ENCODE data around the gene ANK2. TPM values are rescaled to one million over a fixed set of nuclear protein-coding genes. Genes with fewer than 3 reads are reported as not detected.
A peak's percentile ranks its signal among the peaks of the same experiment; 100 is the strongest.

ANK2 gene
- total and polyA plus RNA-seq, 2 experiments from 2014 or later: 49.4 to 190 TPM

- Histone ChIP-seq H3K4me1 (ENCODE audit: low read depth) (peaks cover 37% of the 10 kb centered on the region), H3K36me3 (no peaks in the 10 kb centered on the region), H3K9me3 (ENCODE audit: low read depth) (no peaks in the 10 kb centered on the region), H3K27ac (peak overlapping the region; percentile 91), H3K4me3 (peak overlapping the region; percentile 27), H3K27me3 (no peaks in the 10 kb centered on the region)
- DNase-seq (ENCODE audit: low read depth in 1 of 2, low spot score in 1 of 2): peak in 1 of 2 donors; percentile 87
- TF ChIP-seq, protein P1, sequence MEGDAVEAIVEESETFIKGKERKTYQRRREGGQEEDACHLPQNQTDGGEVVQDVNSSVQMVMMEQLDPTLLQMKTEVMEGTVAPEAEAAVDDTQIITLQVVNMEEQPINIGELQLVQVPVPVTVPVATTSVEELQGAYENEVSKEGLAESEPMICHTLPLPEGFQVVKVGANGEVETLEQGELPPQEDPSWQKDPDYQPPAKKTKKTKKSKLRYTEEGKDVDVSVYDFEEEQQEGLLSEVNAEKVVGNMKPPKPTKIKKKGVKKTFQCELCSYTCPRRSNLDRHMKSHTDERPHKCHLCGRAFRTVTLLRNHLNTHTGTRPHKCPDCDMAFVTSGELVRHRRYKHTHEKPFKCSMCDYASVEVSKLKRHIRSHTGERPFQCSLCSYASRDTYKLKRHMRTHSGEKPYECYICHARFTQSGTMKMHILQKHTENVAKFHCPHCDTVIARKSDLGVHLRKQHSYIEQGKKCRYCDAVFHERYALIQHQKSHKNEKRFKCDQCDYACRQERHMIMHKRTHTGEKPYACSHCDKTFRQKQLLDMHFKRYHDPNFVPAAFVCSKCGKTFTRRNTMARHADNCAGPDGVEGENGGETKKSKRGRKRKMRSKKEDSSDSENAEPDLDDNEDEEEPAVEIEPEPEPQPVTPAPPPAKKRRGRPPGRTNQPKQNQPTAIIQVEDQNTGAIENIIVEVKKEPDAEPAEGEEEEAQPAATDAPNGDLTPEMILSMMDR (IDR thresholded peaks at IDR 0.05; ENCODE audit: low read depth, low read length): no peak
These were observed 96.3 kb downstream of the ANK2 start for GRCh38 chr4:113145519-113146291.

GRCh38 chr4:113146876-113147358 lies 97.5 kb downstream of the ANK2 start:
- peaks cover 32% of the 10 kb centered on the region for H3K4me1 ChIP-seq (ENCODE audit: low read depth)
- TF ChIP-seq, protein P1 (IDR thresholded peaks at IDR 0.05; ENCODE audit: low read depth, low read length): no peak
- peak overlapping the region; percentile 27 for H3K4me3 ChIP-seq
- DNase-seq (ENCODE audit: low read depth in 1 of 2, low spot score in 1 of 2): peak in 1 of 2 donors; percentile 15
- peak overlapping the region; percentile 91 for H3K27ac ChIP-seq
- H3K36me3 ChIP-seq: no peaks in the 10 kb centered on the region
- H3K9me3 ChIP-seq (ENCODE audit: low read depth): no peaks in the 10 kb centered on the region
- no peaks in the 10 kb centered on the region for H3K27me3 ChIP-seq

DNA sequence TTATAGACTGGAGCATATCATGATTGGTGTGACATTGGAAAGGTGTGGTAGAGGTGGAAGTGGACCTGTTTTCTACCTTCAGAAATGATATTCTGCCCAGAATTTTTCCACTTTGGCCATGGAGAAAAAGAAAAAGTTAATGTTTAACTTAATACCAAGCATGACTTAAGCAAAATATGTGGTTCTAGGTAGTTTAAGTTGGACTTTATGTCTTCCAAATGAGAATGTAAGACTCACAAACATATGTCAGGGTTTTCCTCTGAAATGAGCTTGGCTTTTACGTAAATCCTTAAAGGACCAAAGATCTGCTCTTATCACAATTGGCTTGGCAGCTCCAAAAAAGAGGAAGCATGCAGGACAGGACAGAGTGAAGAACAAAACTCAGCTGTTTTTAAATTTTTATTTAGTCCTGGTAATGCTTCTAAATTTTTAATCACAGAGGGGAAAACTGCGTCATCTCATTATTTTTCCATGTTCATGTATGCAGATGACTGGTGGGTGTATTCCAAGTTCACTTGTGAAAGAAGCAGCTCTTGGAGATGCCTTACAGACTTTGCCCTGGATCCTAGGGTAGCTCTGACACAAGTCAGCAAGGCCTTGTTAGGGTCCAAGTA lies 98.2 kb downstream of the ANK2 start:
- H3K27ac ChIP-seq: no peak overlapping the region
- no peak for DNase-seq (ENCODE audit: low read depth in 1 of 2, low spot score in 1 of 2)
- TF ChIP-seq, protein P1 (IDR thresholded peaks at IDR 0.05; ENCODE audit: low read depth, low read length): no peak

DNA sequence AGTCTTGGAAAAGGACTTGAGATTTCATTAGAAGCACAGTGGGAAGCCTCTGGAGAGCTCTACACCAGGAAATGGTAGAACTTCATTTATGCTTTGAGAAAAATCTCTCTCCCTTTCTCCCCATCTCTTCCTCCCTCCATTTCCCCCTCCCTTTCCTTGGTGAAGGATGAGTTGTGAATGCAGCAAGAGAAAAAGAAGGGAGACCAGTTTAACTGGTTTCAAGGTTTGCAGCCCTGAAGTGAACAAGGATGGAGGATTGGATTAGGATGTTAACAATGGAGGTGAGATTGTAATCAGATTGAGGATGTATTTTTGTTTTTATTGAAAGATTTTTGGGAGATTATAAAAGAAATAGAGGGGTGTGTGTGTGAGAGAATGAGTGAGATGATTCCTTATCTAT lies 99.5 kb downstream of the ANK2 start:
- DNase-seq (ENCODE audit: low read depth in 1 of 2, low spot score in 1 of 2): no peak
- TF ChIP-seq, protein P1 (IDR thresholded peaks at IDR 0.05; ENCODE audit: low read depth, low read length): no peak
- Histone ChIP-seq H3K27me3 (no peaks in the 10 kb centered on the region), H3K9me3 (ENCODE audit: low read depth) (no peaks in the 10 kb centered on the region), H3K36me3 (no peaks in the 10 kb centered on the region), H3K4me1 (ENCODE audit: low read depth) (peaks cover 26% of the 10 kb centered on the region), H3K27ac (no peak overlapping the region), H3K4me3 (no peak overlapping the region)

More for the DNA sequence above, 98.2 kb downstream of the ANK2 start:
- Histone ChIP-seq H3K4me3 (peak overlapping the region; percentile 27), H3K36me3 (no peaks in the 10 kb centered on the region), H3K9me3 (ENCODE audit: low read depth) (no peaks in the 10 kb centered on the region), H3K27me3 (no peaks in the 10 kb centered on the region), H3K4me1 (ENCODE audit: low read depth) (peaks cover 29% of the 10 kb centered on the region)

GRCh38 chr4:113153529-113154101 lies 104.2 kb downstream of the ANK2 start:
- Histone ChIP-seq H3K4me1 (ENCODE audit: low read depth) (no peaks in the 10 kb centered on the region), H3K4me3 (no peak overlapping the region), H3K9me3 (ENCODE audit: low read depth) (no peaks in the 10 kb centered on the region), H3K36me3 (no peaks in the 10 kb centered on the region), H3K27ac (no peak overlapping the region), H3K27me3 (no peaks in the 10 kb centered on the region)
- TF ChIP-seq, protein P1 (IDR thresholded peaks at IDR 0.05; ENCODE audit: low read depth, low read length): peak; percentile 18
- peak in 1 of 2 donors; percentile 30 for DNase-seq (ENCODE audit: low read depth in 1 of 2, low spot score in 1 of 2)
